ENCODE results near the gene ALG1L2.
"Not testable (repeated sequence)": the region's sequence is repeated elsewhere in the genome, so short reads cannot be mapped to it uniquely, and the experiment has no call there.

The ALG1L2 gene

GRCh38 chr3:130081351-130081881 lies at the start of gene ALG1L2:
Gene ALG1L2, plus strand, starts transcription at chr3:130081831. Its CDS starts 186 bp downstream, at chr3:130082017.
- no peak for DNase-seq

GRCh38 chr3:130037126-130037815 lies 44.4 kb upstream of the ALG1L2 start:
- not testable (repeated sequence) for DNase-seq

- DNase-seq = not testable (repeated sequence)
These were observed 38.9 kb upstream of the ALG1L2 start for GRCh38 chr3:130042736-130043135.

DNA sequence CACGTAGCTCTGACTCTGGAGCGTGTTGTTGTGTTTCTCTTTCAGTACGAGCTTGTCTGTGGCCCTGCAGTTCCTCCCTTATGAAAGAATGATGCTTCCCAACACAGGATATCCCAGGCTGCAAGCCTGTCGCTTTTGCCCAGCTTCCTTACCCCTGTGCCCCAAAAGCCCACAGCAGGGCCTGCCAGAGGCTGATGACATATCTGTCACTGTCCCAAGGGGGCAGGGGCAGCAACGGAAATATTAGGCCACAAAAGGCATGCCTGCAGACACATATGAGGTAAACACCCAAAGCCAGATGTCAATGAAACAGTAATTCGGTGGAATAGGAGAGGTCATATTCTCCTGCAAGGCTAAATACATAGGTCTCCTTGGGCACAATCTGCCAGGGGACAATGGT lies 38.0 kb upstream of the ALG1L2 start:
- not testable (repeated sequence) for DNase-seq

GRCh38 chr3:130044370-130044769 lies 37.3 kb upstream of the ALG1L2 start:
- DNase-seq = no peak

GRCh38 chr3:130048726-130049125 lies 32.9 kb upstream of the ALG1L2 start:
- no peak for DNase-seq

DNA sequence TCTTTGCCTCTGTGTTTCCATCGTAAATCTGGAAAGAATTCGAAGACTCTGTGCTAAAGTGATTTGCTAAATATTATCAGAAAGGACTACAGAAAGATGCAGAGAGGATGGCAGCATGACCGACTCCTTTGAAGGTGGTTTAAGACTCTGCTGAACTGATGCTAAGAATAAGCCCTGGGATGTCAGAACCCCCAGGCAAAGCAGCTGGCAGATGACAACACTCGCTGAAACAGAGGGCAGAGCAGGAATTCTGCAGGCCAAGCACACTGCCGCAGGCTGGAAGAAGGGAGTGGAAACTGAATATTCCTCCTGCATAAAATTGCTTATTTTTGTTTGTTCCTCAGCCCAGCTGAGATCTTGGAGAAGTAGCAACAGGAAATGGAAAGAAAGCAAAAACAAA lies 29.3 kb upstream of the ALG1L2 start:
- not testable (repeated sequence) for DNase-seq

DNA sequence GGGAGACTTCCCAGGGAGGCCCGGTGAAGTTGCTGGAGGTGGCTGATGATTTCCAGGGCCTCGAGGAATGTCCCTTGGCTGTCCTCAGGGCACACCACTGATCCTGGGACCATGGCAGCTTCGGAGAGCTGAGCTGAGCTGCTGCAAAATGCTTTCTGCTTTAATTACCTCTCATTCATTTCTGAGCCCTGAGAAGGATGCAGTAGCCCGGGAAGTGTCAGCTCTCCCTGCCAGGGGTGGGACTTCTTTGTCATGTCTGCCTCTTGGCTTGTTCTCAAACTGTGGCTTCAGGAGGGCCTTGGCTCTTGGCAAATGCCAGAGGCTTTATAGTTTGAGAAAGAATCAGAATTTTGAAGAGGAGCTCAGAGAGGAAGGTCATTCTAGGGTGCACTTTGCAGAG lies 28.7 kb upstream of the ALG1L2 start:
- not testable (repeated sequence) for DNase-seq

DNA sequence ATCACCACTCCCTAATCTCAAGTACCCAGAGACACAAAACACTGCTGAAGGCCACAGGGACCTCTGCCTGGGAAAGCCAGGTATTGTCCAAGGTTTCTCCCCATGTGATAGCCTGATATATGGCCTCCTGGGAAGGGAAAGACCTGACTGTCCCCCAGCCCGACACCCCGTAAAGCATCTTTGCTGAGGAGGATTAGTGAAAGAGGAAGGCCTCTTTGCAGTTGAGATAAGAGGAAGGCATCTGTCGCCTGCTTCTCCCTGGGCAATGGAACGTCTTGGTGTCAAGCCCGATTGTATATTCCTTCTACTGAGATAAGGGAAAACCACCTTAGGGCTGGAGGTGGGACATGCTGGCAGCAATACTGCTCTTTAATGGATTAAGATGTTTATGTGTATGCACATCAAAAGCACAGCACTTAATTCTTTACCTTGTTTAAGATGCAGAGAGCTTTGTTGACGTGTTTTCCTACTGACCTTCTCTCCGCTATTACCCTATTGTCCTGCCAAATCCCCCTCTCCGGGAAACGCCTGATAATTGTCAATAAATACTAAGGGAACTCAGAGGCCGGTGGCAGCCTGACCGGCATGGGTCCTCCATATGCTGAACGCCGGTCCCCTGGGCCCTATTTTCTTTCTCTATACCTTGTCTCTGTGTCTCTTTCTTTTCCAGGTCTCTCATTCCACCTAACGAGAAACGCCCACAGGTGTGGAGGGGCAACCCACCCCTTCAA lies 23.9 kb upstream of the ALG1L2 start:
- not testable (repeated sequence) for DNase-seq

DNA sequence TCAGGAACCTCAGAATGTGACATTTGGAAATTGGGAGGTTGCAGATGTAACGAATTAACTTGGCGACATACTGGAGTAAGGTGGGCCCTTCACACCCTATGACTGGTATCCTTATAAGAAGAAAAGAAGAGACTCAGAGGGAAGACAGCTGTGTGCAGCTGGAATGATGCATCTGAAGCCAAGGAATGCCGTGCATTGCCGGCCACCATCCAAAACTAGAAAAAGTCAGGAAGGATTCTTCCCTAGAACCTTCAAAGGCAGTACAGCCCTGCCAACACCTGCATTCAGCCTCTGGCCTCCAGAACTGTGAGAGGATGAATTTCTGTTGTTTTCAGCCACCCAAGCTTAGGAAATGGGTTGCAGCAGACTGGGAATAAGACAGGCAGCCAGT lies 23.4 kb upstream of the ALG1L2 start:
- DNase-seq = not testable (repeated sequence)

GRCh38 chr3:130058716-130059115 lies 22.9 kb upstream of the ALG1L2 start:
- not testable (repeated sequence) for DNase-seq

DNA sequence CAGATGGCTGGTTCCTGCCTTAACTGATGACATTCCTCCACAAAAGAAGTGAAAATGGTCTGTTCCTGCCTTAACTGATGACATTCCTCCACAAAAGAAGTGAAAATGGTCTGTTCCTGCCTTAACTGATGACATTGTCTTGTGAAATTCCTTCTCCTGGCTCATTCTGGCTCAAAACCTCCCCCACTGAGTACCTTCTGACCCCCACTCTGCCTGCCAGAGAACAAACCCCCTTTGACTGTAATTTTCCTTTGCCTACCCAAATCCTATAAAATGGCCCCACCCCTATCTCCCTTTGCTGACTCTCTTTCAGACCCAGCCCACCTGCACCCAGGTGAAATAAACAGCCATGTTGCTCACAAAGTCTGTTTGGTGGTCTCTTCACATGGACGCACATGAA lies 22.5 kb upstream of the ALG1L2 start:
- DNase-seq = not testable (repeated sequence)

DNA sequence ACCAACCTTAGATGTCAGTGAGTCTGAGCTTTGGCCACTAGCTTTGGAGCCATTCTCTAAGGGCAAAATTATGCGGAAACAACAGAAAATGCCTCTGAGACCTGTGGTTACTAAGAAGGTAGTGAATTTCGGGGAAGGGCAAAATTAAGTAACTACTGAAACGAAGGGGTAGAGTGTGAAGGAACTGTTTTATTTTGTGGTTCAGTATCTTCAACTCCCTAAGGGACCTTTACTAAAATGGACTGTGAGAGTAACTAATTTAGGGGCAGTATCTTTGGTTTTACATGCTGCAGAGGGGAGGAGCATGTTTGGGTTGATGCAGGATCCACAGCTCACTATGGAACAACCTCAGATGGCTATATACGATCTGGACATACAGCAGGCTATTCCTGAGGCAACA lies 8.0 kb upstream of the ALG1L2 start:
- DNase-seq = no peak

- no peak for DNase-seq
These were observed 4.0 kb upstream of the ALG1L2 start for GRCh38 chr3:130077636-130078035.

DNA sequence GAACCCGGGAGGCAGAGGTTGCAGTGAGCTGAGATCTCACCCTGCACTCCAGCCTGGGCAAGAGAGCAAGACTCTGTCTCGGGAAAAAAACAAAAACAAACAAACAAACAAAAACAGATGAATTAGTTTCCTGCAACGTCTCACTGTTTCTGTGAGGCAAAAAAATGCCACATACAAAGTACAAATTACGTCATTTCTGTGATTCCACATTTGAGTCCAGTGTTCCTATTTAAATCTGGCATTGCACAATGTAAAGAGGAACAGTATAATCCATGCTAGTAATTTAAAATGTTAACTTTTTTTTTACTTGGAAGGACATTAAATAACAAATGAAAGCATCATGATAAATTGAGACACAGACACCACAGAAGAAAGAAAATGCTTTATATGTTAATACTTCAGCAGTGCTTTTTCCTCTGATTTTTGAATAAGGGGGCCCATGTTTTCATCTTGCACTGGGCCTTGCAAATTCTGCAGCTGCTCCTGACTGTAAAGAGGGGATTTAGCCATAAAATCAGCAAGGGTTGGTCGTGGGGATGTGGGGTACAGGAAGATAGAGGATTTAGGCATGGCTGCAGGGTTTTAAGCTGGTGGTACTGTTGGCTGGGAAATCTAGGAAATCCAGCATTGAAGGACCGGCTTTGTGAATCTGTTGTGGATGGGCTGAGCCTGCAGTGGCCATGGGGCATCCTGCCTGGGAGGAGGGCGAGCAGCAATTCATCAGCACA lies 1.9 kb downstream of the ALG1L2 start:
- not testable (repeated sequence) for DNase-seq

- DNase-seq = no peak
These were observed 2.9 kb downstream of the ALG1L2 start for GRCh38 chr3:130084436-130084980.

DNA sequence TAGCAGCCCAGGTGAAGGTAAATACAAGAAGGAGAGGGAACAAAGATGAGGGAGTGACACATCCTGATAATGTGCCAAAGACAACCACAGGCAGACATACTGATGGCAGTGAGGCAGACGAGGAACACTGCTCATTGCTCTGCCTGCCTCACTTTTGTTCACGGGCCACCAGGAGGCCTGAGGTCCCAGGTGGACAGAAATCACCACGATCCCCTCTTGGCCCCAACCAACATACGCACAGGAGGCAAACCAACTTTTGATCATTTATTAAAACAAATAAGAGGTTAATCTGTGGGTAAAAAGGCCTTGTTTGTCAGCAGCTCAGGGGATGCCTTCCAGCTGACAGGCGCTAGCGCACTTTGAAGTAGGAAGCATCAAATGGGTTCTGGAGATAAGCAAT lies 4.2 kb downstream of the ALG1L2 start:
- no peak for DNase-seq

- not testable (repeated sequence) for DNase-seq
These were observed 5.0 kb downstream of the ALG1L2 start for GRCh38 chr3:130086628-130087027.

DNA sequence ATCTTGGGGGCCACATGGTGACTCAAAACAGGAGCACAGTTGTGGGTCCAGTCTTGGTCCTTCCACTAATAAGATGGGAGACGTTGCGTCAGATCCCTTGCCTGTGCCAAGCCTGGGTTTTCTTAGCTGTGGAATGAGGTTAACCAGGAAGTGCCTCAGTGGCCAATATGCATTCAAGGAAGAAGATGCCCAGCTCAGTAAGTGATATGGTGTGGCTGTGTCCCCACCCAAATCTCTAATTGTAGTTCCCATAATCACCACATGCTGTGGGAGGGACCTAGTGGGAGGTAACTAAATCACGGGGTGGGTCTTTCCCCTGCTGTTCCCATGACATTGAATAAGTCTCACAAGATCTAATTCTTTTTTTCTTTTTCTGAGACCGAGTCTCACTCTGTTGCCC lies 6.4 kb downstream of the ALG1L2 start:
- no peak for DNase-seq

DNA sequence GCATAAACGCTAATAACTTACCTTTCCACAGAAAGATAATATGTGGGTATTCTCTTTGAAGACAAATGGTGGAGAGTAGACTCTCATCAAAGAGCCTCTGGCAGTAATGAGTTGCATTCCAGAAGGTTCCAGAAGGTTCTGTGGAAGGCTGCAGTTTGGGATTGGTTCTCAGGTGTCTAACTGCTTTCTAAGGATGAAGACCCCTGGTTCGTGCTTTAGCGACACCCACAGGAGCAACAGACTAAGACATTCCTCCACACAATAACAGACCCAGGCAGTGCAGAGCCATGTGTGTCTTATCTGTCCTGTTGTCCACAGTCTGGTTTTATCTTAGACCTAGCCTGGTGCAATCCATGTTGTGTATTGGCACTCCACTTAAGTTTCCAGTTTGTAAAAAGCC lies 9.1 kb downstream of the ALG1L2 start:
- not testable (repeated sequence) for DNase-seq

DNA sequence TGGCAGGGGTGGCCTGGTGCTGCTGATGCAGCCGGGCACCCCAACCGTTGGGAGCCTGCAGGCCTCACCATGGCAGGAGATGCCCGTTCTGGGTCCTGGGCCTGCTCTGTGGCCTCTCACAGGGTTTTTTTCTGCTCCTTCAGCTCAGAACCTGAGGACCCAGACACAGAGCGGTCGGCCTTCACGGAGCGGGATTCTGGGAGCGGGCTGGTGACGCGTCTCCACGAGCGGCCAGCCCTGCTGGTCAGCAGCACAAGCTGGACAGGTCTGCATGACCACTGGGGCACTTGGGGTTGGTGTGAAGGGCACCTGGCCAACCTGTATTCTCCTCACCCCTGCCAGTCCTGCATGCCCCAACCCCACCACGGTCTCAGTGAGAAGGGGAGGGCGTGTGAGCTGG lies 10.3 kb downstream of the ALG1L2 start:
- DNase-seq = no peak

DNA sequence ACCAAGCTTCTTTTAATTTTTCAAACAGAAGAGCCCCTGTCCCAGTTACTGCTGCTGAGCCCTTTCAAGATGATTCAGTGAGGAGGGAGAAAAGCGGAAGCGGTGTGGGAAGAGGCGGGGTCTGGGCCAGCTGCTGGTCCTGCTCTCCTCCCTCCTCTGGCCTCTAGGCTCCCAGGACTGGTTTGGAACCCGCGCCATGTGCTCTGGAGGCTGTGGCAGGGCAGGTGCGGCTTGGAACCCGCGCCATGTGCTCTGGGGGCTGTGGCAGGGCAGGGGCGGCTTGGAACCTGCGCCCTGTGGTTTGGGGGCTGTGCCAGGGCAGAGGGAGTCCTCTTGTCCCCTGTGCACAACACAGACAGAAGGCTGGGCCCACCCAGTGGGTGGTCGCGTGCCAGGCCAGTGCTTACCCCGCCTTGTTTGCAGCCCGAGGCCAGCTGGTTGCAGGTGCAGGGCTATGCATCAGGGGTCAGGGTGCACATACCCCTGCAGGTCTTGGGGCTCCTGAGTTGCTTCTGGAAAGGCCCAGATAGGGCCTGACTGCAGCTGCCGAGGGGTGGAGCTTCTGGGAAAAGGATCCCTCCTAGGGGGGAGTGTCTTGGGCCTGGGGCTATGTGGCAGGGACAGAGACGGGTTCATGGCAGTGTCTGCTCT lies 12.2 kb downstream of the ALG1L2 start:
- peak; percentile 32 to 38 for DNase-seq
